ENCODE measurements around the gene OR10A3.

The OR10A3 gene

GRCh38 chr11:7890417-7891172 lies 50.9 kb downstream of the OR10A3 start:
- DNase-seq: no peak

DNA sequence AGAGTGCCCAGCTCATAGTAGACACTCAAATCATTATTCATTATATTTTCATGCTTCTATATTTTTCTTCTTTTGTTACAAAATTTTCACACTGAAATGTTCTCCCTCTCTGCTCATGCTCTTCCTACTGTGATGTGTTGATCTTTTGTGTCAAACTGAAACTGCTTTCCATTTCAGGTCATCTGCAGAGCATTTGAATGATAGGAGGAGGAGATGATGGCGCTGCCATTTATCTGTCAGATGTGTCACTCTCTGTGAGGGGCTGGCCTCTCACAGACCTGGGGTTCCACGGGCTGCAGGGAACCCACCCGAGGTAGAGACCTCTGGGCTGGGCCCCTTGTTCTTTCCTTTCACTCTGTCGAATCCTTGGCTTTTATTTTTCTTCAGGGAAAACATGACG lies 51.5 kb downstream of the OR10A3 start:
- no peak for DNase-seq

Data from CD4-positive, alpha-beta T cell treated with Interleukin-21 for 1 hour (primary cell).